HL-60 (cell line): ENCODE measurements around the gene SCAANT1.

Experiments
- DNase-seq, 2 experiments: peaks; one replicate each; pipeline ENCODE4 v3.0.0-alpha.2; 2010 to 2020; ENCODE audit warnings: low read depth in 1 of 2, low spot score in 1 of 2
- H3K27ac ChIP-seq: fragments of 250-450 bp; sonication (Bioruptor Pico); replicated peaks from 2 replicates; pipeline ENCODE4 v1.5.1; 2020; ENCODE audit warnings: mild to moderate bottlenecking, moderate library complexity
- H3K27me3 ChIP-seq: fragments of 250-450 bp; sonication (Bioruptor Pico); 2 replicates; pipeline ENCODE4 v1.5.1; 2021; ENCODE audit warnings: mild to moderate bottlenecking, moderate library complexity; ENCODE audit not compliant: insufficient read depth, poor library complexity, severe bottlenecking
- H3K4me3 ChIP-seq: replicated peaks from 2 replicates; pipeline ENCODE4 v1.5.1; 2011; ENCODE audit warnings: mild to moderate bottlenecking, control low read depth, low read length; ENCODE audit not compliant: insufficient read depth
- GABPA ChIP-seq: IDR thresholded peaks from 2 replicates; pipeline ENCODE4 v1.6.1; 2012; ENCODE audit warnings: low read depth
- POLR2AphosphoS5 ChIP-seq: IDR thresholded peaks from 2 replicates; pipeline ENCODE4 v1.6.1; 2012; ENCODE audit warnings: low read depth
- SPI1 ChIP-seq: IDR thresholded peaks from 2 replicates; pipeline ENCODE4 v1.6.1; 2012; ENCODE audit warnings: low read depth, mild to moderate bottlenecking, borderline replicate concordance
- TF ChIP-seq, protein P1 (sequence below): IDR thresholded peaks from one replicate; pipeline ENCODE4 v1.5.1; 2011; ENCODE audit warnings: low read length, control low read depth, inconsistent platforms; ENCODE audit not compliant: insufficient read depth
- TF ChIP-seq, protein P2 (sequence below): IDR thresholded peaks from 2 replicates; pipeline ENCODE4 v1.6.1; 2012; ENCODE audit warnings: low read depth; ENCODE audit not compliant: insufficient replicate concordance

SCAANT1 gene

DNA sequence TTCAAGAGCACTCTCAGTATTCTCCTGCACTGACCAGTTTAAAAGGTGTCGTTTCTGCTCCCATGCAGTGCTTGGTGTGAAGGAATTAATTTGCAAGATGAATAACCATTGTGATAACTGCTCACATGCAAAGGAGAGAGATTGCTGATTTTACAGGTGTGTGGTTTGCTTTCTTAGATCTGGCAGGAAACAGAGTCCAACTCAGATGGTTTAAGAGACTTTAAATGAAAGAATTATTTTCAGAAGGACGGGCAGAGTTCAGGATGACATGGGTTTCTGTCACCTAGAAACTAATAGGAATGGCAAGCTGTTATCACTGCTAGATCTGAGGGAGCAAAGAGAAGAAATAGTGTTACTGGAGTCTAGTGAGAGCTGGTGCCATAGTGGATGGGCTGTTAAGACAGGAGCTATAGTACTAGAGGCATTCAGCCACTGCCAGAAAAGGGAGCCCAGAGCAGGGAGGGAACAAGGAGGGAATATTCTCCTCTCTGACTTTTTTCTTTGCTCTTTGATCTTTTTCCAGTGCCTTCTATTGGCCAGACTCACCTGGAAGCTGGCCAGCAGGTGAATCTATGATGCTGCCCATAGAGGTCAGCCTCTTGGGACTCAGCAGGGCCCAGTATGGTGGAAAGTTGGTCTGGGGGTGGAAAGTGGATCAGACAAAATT lies 33.7 kb downstream of the SCAANT1 start:
- H3K27ac ChIP-seq, result no peak overlapping the region
- H3K27me3 ChIP-seq, result no peaks in the 10 kb centered on the region
- DNase-seq, result no peak
- TF ChIP-seq, protein P1, sequence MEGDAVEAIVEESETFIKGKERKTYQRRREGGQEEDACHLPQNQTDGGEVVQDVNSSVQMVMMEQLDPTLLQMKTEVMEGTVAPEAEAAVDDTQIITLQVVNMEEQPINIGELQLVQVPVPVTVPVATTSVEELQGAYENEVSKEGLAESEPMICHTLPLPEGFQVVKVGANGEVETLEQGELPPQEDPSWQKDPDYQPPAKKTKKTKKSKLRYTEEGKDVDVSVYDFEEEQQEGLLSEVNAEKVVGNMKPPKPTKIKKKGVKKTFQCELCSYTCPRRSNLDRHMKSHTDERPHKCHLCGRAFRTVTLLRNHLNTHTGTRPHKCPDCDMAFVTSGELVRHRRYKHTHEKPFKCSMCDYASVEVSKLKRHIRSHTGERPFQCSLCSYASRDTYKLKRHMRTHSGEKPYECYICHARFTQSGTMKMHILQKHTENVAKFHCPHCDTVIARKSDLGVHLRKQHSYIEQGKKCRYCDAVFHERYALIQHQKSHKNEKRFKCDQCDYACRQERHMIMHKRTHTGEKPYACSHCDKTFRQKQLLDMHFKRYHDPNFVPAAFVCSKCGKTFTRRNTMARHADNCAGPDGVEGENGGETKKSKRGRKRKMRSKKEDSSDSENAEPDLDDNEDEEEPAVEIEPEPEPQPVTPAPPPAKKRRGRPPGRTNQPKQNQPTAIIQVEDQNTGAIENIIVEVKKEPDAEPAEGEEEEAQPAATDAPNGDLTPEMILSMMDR, result no peak
- TF ChIP-seq, protein P2, sequence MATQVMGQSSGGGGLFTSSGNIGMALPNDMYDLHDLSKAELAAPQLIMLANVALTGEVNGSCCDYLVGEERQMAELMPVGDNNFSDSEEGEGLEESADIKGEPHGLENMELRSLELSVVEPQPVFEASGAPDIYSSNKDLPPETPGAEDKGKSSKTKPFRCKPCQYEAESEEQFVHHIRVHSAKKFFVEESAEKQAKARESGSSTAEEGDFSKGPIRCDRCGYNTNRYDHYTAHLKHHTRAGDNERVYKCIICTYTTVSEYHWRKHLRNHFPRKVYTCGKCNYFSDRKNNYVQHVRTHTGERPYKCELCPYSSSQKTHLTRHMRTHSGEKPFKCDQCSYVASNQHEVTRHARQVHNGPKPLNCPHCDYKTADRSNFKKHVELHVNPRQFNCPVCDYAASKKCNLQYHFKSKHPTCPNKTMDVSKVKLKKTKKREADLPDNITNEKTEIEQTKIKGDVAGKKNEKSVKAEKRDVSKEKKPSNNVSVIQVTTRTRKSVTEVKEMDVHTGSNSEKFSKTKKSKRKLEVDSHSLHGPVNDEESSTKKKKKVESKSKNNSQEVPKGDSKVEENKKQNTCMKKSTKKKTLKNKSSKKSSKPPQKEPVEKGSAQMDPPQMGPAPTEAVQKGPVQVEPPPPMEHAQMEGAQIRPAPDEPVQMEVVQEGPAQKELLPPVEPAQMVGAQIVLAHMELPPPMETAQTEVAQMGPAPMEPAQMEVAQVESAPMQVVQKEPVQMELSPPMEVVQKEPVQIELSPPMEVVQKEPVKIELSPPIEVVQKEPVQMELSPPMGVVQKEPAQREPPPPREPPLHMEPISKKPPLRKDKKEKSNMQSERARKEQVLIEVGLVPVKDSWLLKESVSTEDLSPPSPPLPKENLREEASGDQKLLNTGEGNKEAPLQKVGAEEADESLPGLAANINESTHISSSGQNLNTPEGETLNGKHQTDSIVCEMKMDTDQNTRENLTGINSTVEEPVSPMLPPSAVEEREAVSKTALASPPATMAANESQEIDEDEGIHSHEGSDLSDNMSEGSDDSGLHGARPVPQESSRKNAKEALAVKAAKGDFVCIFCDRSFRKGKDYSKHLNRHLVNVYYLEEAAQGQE, result no peak
- TF ChIP-seq SPI1, result no peak
- no peak for TF ChIP-seq POLR2AphosphoS5
- TF ChIP-seq GABPA, result no peak
- H3K4me3 ChIP-seq, result no peak overlapping the region

DNA sequence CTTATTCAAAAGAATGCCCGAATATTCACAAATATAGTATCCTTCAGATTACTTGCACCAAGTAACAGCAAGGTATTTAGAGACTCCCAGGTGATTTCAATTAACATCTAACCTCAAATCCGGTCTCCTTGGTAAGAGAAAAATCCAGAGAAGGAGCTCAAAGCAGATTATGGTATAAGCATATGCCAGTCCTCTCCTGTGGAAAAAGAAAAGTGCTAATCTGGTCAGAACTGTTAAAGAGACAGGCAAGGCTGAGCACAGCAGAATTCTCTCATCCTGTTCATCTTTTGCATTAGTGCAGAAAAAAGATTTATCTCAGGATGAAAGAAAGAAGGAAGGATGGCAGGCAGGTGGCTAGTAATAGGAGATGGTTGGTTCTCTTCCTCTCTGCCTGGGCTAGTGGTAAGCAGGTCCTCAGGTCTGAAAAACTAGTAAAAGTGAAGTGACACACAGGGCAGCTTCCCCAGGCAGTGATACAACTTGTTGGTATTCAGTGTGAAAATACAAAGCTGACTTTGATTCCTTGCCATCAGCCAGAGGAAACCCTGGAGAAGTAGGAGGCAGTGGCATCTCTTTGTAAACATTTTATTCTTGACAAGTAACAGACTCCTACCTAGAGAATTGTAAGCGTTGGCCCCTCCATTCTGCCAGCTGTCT lies 34.3 kb downstream of the SCAANT1 start:
- Histone ChIP-seq H3K4me3 (no peak overlapping the region), H3K27me3 (no peaks in the 10 kb centered on the region), H3K27ac (no peak overlapping the region)
- DNase-seq, result no peak
- no peak for TF ChIP-seq POLR2AphosphoS5
- no peak for TF ChIP-seq GABPA
- TF ChIP-seq, protein P2, result no peak
- no peak for TF ChIP-seq SPI1
- TF ChIP-seq, protein P1, result no peak

DNA sequence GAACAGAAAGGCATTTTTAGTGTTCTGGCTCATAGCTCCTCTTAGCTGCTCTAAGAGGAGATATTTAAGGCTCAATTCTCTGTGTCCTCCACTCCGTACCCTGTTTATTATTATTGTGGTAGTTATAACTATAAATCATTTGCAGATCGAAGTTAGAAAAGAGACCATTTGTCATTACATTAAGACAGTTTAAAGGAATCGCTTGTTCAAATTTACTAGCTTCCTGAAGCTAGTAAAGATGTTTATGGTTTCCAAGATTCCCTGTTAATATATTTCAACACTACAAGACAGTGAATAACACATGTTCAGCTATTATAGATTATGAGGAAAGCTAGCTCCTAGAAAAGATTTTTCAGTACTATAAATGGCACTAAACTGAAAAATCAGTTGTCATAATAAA lies 35.9 kb downstream of the SCAANT1 start:
- no peaks in the 10 kb centered on the region for H3K27me3 ChIP-seq
- no peak for TF ChIP-seq SPI1
- TF ChIP-seq, protein P2, result no peak
- TF ChIP-seq POLR2AphosphoS5, result no peak
- TF ChIP-seq, protein P1, result no peak
- no peak for TF ChIP-seq GABPA
- no peak overlapping the region for H3K4me3 ChIP-seq
- H3K27ac ChIP-seq, result no peak overlapping the region
- no peak for DNase-seq
